H9 (cell line): ENCODE data around the gene ITGB7. TPM values are rescaled to one million over a fixed set of nuclear protein-coding genes. Genes with fewer than 3 reads are reported as not detected.

Source experiments
- DNase-seq: peaks from one replicate; pipeline ENCODE4 v3.0.0-alpha.2; 2017
- H2AFZ ChIP-seq: one replicate; pipeline ENCODE4 v1.6.1; 2013; ENCODE audit warnings: mild to moderate bottlenecking, low read length, control low read depth, moderate library complexity
- H2AK5ac ChIP-seq: 2 replicates; pipeline ENCODE4 v1.6.1; 2013; ENCODE audit warnings: low read length, control low read depth, mixed read lengths; ENCODE audit not compliant: insufficient read length
- H2BK120ac ChIP-seq: one replicate; pipeline ENCODE4 v1.6.1; 2013; ENCODE audit warnings: low read depth, mild to moderate bottlenecking, low read length, control low read depth, inconsistent platforms; ENCODE audit not compliant: poor library complexity, severe bottlenecking
- H2BK12ac ChIP-seq: 2 replicates; pipeline ENCODE4 v1.6.1; 2013; ENCODE audit warnings: low read length, control low read depth, mixed read lengths, low read depth; ENCODE audit not compliant: insufficient read length
- H2BK15ac ChIP-seq: 2 replicates; pipeline ENCODE4 v1.6.1; 2013; ENCODE audit warnings: low read depth, low read length, control low read depth
- H2BK20ac ChIP-seq: one replicate; pipeline ENCODE4 v1.6.1; 2013; ENCODE audit warnings: low read depth, mild to moderate bottlenecking, low read length, control low read depth, inconsistent platforms; ENCODE audit not compliant: poor library complexity, severe bottlenecking
- H2BK5ac ChIP-seq: 2 replicates; pipeline ENCODE4 v1.6.1; 2013; ENCODE audit warnings: low read length, control low read depth, mixed read lengths; ENCODE audit not compliant: insufficient read length
- H3K14ac ChIP-seq: 2 replicates; pipeline ENCODE4 v1.6.1; 2013; ENCODE audit warnings: low read length, control low read depth; ENCODE audit not compliant: insufficient read depth
- H3K18ac ChIP-seq: 2 replicates; pipeline ENCODE4 v1.6.1; 2013; ENCODE audit warnings: low read depth, mild to moderate bottlenecking, mixed read lengths, low read length, control low read depth; ENCODE audit not compliant: insufficient read length
- H3K23ac ChIP-seq: 2 replicates; pipeline ENCODE4 v1.6.1; 2013; ENCODE audit warnings: low read length, control low read depth, mixed read lengths, low read depth; ENCODE audit not compliant: insufficient read length
- H3K23me2 ChIP-seq: 2 replicates; pipeline ENCODE4 v1.6.1; 2013; ENCODE audit warnings: low read depth, mild to moderate bottlenecking, mixed read lengths, low read length, control low read depth; ENCODE audit not compliant: insufficient read length, poor library complexity, severe bottlenecking
- H3K27ac ChIP-seq: 2 replicates; pipeline ENCODE4 v1.5.1; 2013; ENCODE audit warnings: low read length, control low read depth, mixed read lengths, low read depth; ENCODE audit not compliant: insufficient read length
- H3K27me3 ChIP-seq: 2 replicates; pipeline ENCODE4 v1.6.1; 2013; ENCODE audit warnings: low read length, control low read depth, inconsistent platforms; ENCODE audit not compliant: insufficient read depth
- H3K4ac ChIP-seq: 2 replicates; pipeline ENCODE4 v1.6.1; 2013; ENCODE audit warnings: low read depth, mild to moderate bottlenecking, control low read depth, inconsistent platforms, low read length, moderate library complexity
- H3K4me1 ChIP-seq: 2 replicates; pipeline ENCODE4 v1.6.1; 2013; ENCODE audit warnings: low read length, control low read depth, inconsistent platforms; ENCODE audit not compliant: insufficient read depth
- H3K4me2 ChIP-seq: 2 replicates; pipeline ENCODE4 v1.6.1; 2013; ENCODE audit warnings: low read length, control low read depth, mixed read lengths; ENCODE audit not compliant: insufficient read length, insufficient read depth
- H3K56ac ChIP-seq: 2 replicates; pipeline ENCODE4 v1.6.1; 2013; ENCODE audit warnings: low read depth, mild to moderate bottlenecking, mixed read lengths, low read length, control low read depth; ENCODE audit not compliant: insufficient read length
- H3K79me1 ChIP-seq: 2 replicates; pipeline ENCODE4 v1.6.1; 2013; ENCODE audit warnings: low read depth, mild to moderate bottlenecking, moderate library complexity, low read length, control low read depth, inconsistent platforms; ENCODE audit not compliant: insufficient read depth, poor library complexity, severe bottlenecking
- H3K79me2 ChIP-seq: 2 replicates; pipeline ENCODE4 v1.6.1; 2013; ENCODE audit warnings: low read length, control low read depth, inconsistent platforms; ENCODE audit not compliant: insufficient read depth
- H3K9ac ChIP-seq: 2 replicates; pipeline ENCODE4 v1.6.1; 2013; ENCODE audit warnings: low read length, control low read depth, mixed read lengths; ENCODE audit not compliant: insufficient read length; ENCODE audit errors: extremely low read depth
- H3K9me3 ChIP-seq: one replicate; pipeline ENCODE4 v1.6.1; 2013; ENCODE audit warnings: low read depth, low read length, inconsistent platforms; ENCODE audit not compliant: control insufficient read depth
- H3T11ph ChIP-seq: one replicate; pipeline ENCODE4 v1.6.1; 2013; ENCODE audit warnings: mild to moderate bottlenecking, low read length, control low read depth, inconsistent platforms
- H4K20me1 ChIP-seq: one replicate; pipeline ENCODE4 v1.6.1; 2013; ENCODE audit not compliant: control insufficient read depth, insufficient read length, insufficient read depth
- H4K5ac ChIP-seq: 2 replicates; pipeline ENCODE4 v1.6.1; 2013; ENCODE audit warnings: low read depth, mild to moderate bottlenecking, mixed read lengths, low read length, control low read depth; ENCODE audit not compliant: insufficient read length
- H4K8ac ChIP-seq: replicated peaks from 2 replicates; pipeline ENCODE4 v1.6.1; 2013; ENCODE audit warnings: low read length, control low read depth, mixed read lengths, low read depth; ENCODE audit not compliant: insufficient read length
- H4K91ac ChIP-seq: 2 replicates; pipeline ENCODE4 v1.6.1; 2013; ENCODE audit warnings: low read depth, mild to moderate bottlenecking, moderate library complexity, mixed read lengths, low read length, control low read depth; ENCODE audit not compliant: insufficient read length
- H3K27ac Mint-ChIP-seq, 3 experiments: 2 replicates in 2 of 3; 3 replicates in 1 of 3; pipeline ENCODE4 v1.8.0; 2020 to 2021; ENCODE audit warnings: mixed read lengths in 3 of 3, mild to moderate bottlenecking in 1 of 3, moderate library complexity in 1 of 3
- H3K27me3 Mint-ChIP-seq: 2 replicates; pipeline ENCODE4 v1.8.0; 2021; ENCODE audit warnings: low read depth, mild to moderate bottlenecking, moderate library complexity, mixed read lengths
- H3K36me3 Mint-ChIP-seq, 3 experiments: 2 replicates in 2 of 3; 3 replicates in 1 of 3; pipeline ENCODE4 v1.8.0; 2020 to 2021; ENCODE audit warnings: low read depth in 3 of 3, mixed read lengths in 3 of 3; ENCODE audit not compliant: insufficient read depth in 1 of 3
- H3K4me1 Mint-ChIP-seq, 2 experiments: 2 replicates each; pipeline ENCODE4 v1.8.0; 2020; ENCODE audit warnings: mixed read lengths in 2 of 2
- H3K4me3 Mint-ChIP-seq, 2 experiments: 2 replicates in 1 of 2; 3 replicates in 1 of 2; pipeline ENCODE4 v1.8.0; 2020 to 2021; ENCODE audit warnings: mild to moderate bottlenecking in 2 of 2, mixed read lengths in 2 of 2, moderate library complexity in 1 of 2
- H3K9me3 Mint-ChIP-seq, 2 experiments: 2 replicates in 1 of 2; 3 replicates in 1 of 2; pipeline ENCODE4 v1.8.0; 2020; ENCODE audit warnings: mild to moderate bottlenecking in 2 of 2, mixed read lengths in 2 of 2, moderate library complexity in 1 of 2
- CTCF ChIP-seq: fragments of 200-600 bp; sonication (generic); conservative IDR thresholded peaks from 3 replicates; pipeline ENCODE4 v1.8.0; 2021; ENCODE audit warnings: antibody characterized with exemption, mild to moderate bottlenecking
- WGBS: extraction: QIAGEN DNeasy Blood & Tissue Kit; methylation state at CpG from one replicate; pipeline ENCODE4 v1.1.7; 2013; ENCODE audit warnings: missing lambda C conversion rate, low lambda C conversion rate, mixed read lengths; ENCODE audit not compliant: insufficient read length; ENCODE audit errors: extremely low coverage; 5-methylcytosine and 5-hydroxymethylcytosine counted together
- total RNA-seq: library from RNA; stranded (reverse); gene quantifications from 2 replicates; pipeline ENCODE4 v1.2.1, GENCODE V29; 2021

ITGB7 gene
- total RNA-seq, 1 experiment from 2014 or later, result 0.39 TPM

GRCh38 chr12:53191885-53192530 is 15.0 kb downstream of the ITGB7 start:
- Histone ChIP-seq H4K20me1 (no peaks in the 10 kb centered on the region), H3K18ac (no peak overlapping the region), H4K8ac (no peak overlapping the region), H2AK5ac (no peak overlapping the region), H3K27me3 (peaks cover 11% of the 10 kb centered on the region; the same call in 1 of the 2 replicates), H3K4ac (no peak overlapping the region), H4K5ac (no peak overlapping the region), H3K4me1 (no peaks in the 10 kb centered on the region), H4K91ac (no peak overlapping the region), H3K9me3 (no peaks in the 10 kb centered on the region), H3T11ph (no peak overlapping the region), H3K79me1 (no peaks in the 10 kb centered on the region), H2BK15ac (no peak overlapping the region), H3K56ac (no peak overlapping the region), H2AFZ (no peak overlapping the region), H3K9ac (no peak overlapping the region), H2BK20ac (no peak overlapping the region), H2BK12ac (no peak overlapping the region), H3K14ac (no peak overlapping the region), H2BK5ac (no peak overlapping the region), H3K79me2 (no peaks in the 10 kb centered on the region), H3K23ac (no peak overlapping the region), H3K27ac (no peak overlapping the region), H3K23me2 (no peaks in the 10 kb centered on the region), H2BK120ac (no peak overlapping the region), H3K4me2 (no peak overlapping the region)
- no peak for TF ChIP-seq CTCF
- Mint-ChIP-seq H3K27me3 (peaks cover 63% of the 10 kb centered on the region), H3K27ac (no peak overlapping the region), H3K9me3 (no peaks in the 10 kb centered on the region), H3K4me1 (peaks cover 14 to 15% of the 10 kb centered on the region in 2 experiments), H3K4me3 (no peak overlapping the region; a peak in 1 of 5 replicates), H3K36me3 (peaks cover 8 to 16% (median 9%) of the 10 kb centered on the region in 3 experiments; a peak in 6 of 7 replicates)
- DNase-seq, result no peak
- no CpG with 5 or more reads among the region's 14 CpGs for WGBS
